ENCODE results near the gene FAF1.

Gene FAF1

GRCh38 chr1:50859657-50860056 lies 100.4 kb downstream of the FAF1 start:
- Histone ChIP-seq H3K4me3 (no peak overlapping the region), H3K27ac (no peak overlapping the region)
- no peak for DNase-seq (ENCODE audit: low spot score)
- TF ChIP-seq, protein P1, sequence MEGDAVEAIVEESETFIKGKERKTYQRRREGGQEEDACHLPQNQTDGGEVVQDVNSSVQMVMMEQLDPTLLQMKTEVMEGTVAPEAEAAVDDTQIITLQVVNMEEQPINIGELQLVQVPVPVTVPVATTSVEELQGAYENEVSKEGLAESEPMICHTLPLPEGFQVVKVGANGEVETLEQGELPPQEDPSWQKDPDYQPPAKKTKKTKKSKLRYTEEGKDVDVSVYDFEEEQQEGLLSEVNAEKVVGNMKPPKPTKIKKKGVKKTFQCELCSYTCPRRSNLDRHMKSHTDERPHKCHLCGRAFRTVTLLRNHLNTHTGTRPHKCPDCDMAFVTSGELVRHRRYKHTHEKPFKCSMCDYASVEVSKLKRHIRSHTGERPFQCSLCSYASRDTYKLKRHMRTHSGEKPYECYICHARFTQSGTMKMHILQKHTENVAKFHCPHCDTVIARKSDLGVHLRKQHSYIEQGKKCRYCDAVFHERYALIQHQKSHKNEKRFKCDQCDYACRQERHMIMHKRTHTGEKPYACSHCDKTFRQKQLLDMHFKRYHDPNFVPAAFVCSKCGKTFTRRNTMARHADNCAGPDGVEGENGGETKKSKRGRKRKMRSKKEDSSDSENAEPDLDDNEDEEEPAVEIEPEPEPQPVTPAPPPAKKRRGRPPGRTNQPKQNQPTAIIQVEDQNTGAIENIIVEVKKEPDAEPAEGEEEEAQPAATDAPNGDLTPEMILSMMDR (IDR thresholded peaks at IDR 0.05): no peak

- TF ChIP-seq, protein P1 (IDR thresholded peaks at IDR 0.05): no peak
These were observed 101.3 kb downstream of the FAF1 start for GRCh38 chr1:50858761-50859160.

GRCh38 chr1:50857702-50858101 lies 102.4 kb downstream of the FAF1 start:
- no peak for DNase-seq (ENCODE audit: low spot score)
- Histone ChIP-seq H3K4me3 (no peak overlapping the region), H3K27ac (no peak overlapping the region)
- TF ChIP-seq, protein P1 (IDR thresholded peaks at IDR 0.05): no peak

More at GRCh38 chr1:50858761-50859160, 101.3 kb downstream of the FAF1 start:
- Histone ChIP-seq H3K27ac (no peak overlapping the region), H3K4me3 (no peak overlapping the region)
- no peak for DNase-seq (ENCODE audit: low spot score)

GRCh38 chr1:50853325-50853724 lies 106.7 kb downstream of the FAF1 start:
- no peak overlapping the region for H3K4me3 ChIP-seq
- H3K27ac ChIP-seq: no peak overlapping the region
- TF ChIP-seq, protein P1 (IDR thresholded peaks at IDR 0.05): no peak
- no peak for DNase-seq (ENCODE audit: low spot score)

- no peak for DNase-seq (ENCODE audit: low spot score)
- H3K27ac ChIP-seq: no peak overlapping the region
- TF ChIP-seq, protein P1 (IDR thresholded peaks at IDR 0.05): no peak
These were observed 107.2 kb downstream of the FAF1 start for GRCh38 chr1:50852889-50853288.

GRCh38 chr1:50851466-50851865 lies 108.6 kb downstream of the FAF1 start:
- DNase-seq (ENCODE audit: low spot score): no peak
- Histone ChIP-seq H3K4me3 (no peak overlapping the region), H3K27ac (no peak overlapping the region)
- TF ChIP-seq, protein P1 (IDR thresholded peaks at IDR 0.05): no peak

More at GRCh38 chr1:50852889-50853288, 107.2 kb downstream of the FAF1 start:
- no peak overlapping the region for H3K4me3 ChIP-seq

DNA sequence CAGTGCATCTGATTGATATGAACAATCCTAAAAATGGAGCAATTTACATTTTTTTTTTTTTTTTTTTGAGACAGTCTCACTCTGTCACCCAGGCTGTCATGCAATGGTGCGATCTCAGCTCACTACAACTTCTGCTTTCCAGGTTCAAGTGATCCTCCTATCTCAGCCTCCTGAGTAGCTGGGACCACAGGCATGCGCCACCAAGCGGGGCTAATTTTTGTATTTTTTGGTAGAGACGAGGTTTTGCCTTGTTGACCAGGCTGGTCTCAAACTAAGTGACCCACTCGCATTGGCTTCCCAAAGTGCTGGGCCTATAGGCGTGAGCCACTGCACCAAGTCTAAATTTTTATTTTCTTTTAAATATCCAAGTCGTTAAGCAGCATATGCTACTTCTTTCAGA lies 109.0 kb downstream of the FAF1 start:
- no peak for DNase-seq (ENCODE audit: low spot score)
- H3K4me3 ChIP-seq: no peak overlapping the region
- H3K27ac ChIP-seq: no peak overlapping the region
- TF ChIP-seq, protein P1 (IDR thresholded peaks at IDR 0.05): no peak

All from coronary artery (tissue), 2 donors.